GM12878 (cell line): ENCODE results near the gene CD207. TPM values are rescaled to one million over a fixed set of nuclear protein-coding genes. Genes with fewer than 3 reads are reported as not detected.

Source experiments
- ATAC-seq: fragments of 200-7000 bp; cut with Tn5 transposase; 3 replicates; pipeline ENCODE4 v1.9.1; 2020; ENCODE audit warnings: mild to moderate bottlenecking, moderate library complexity
- BruUV-seq: library from RNA; stranded (reverse); fragments of 400-500 nt; replicated peaks from 2 replicates; lab custom pipeline; 2021; lab: Mats Ljungman, UMichigan
- CTCF ChIA-PET: fragments of 300-600 bp; sonication (Branson Sonifier 250); formaldehyde crosslinking; extraction: SDS; loops from one replicate; lab custom pipeline; 2021; ENCODE audit warnings: inconsistent platforms; lab: Yijun Ruan, JAX
- POLR2A ChIA-PET: fragments of 350-600 bp; formaldehyde crosslinking; extraction: SDS; loops from one replicate; lab custom pipeline; 2021; ENCODE audit warnings: inconsistent platforms; lab: Charles Lee
- RAD21 ChIA-PET: fragments of 300-600 bp; sonication (Branson Sonifier 250); formaldehyde crosslinking; loops from one replicate; lab custom pipeline; 2023; ENCODE audit warnings: antibody characterized with exemption; ENCODE audit not compliant: unreplicated experiment; lab: Charles Lee
- SMC1A ChIA-PET: fragments of 300-600 bp; sonication (Branson Sonifier 250); formaldehyde crosslinking; loops from one replicate; lab custom pipeline; 2023; ENCODE audit not compliant: unreplicated experiment, uncharacterized antibody; lab: Charles Lee
- DNase-seq: peaks from one replicate; pipeline ENCODE4 v3.0.0-alpha.2; 2011; ENCODE audit warnings: low read depth, low spot score
- FAIRE-seq: peaks from 3 replicates; lab custom pipeline; 2011; peaks lifted over from hg19 to GRCh38; lab: Jason Lieb, UNC
- H2AFZ ChIP-seq: 2 replicates; pipeline ENCODE4 v1.6.0; 2011; ENCODE audit warnings: low read depth, low read length, control low read depth; ENCODE audit not compliant: control insufficient read depth
- H3K27ac ChIP-seq: 2 replicates; pipeline ENCODE4 v1.5.1; 2011; ENCODE audit warnings: control low read depth; ENCODE audit not compliant: control insufficient read depth, insufficient read depth
- H3K27me3 ChIP-seq, 2 experiments: replicated peaks in 1 of 2; 2 replicates each; pipeline versions ENCODE4 v1.6.0 to v1.6.1; 2011; ENCODE audit warnings: low read length in 1 of 2; ENCODE audit not compliant: control insufficient read depth in 2 of 2, insufficient read depth in 2 of 2
- H3K36me3 ChIP-seq, 2 experiments: 2 replicates each; pipeline ENCODE4 v1.5.1; 2011; ENCODE audit warnings: low read length in 1 of 2; ENCODE audit not compliant: control insufficient read depth in 2 of 2, insufficient read depth in 2 of 2
- H3K4me1 ChIP-seq: 2 replicates; pipeline ENCODE4 v1.6.1; 2011; ENCODE audit warnings: mild to moderate bottlenecking, low read length, moderate library complexity, mixed read lengths; ENCODE audit not compliant: control insufficient read depth, insufficient read depth
- H3K4me2 ChIP-seq: 2 replicates; pipeline ENCODE4 v1.6.0; 2011; ENCODE audit warnings: control low read depth; ENCODE audit not compliant: control insufficient read depth, insufficient read depth
- H3K4me3 ChIP-seq: fragments of 200-600 bp; sonication (generic); 2 replicates; pipeline ENCODE4 v1.5.1; 2016
- H3K79me2 ChIP-seq: 2 replicates; pipeline ENCODE4 v1.6.0; 2011; ENCODE audit warnings: low read length; ENCODE audit not compliant: control insufficient read depth, insufficient read depth
- H3K9ac ChIP-seq: 2 replicates; pipeline ENCODE4 v1.8.0; 2011; ENCODE audit warnings: low read length, control low read depth, mixed read lengths; ENCODE audit not compliant: control insufficient read depth, insufficient read depth
- H3K9me3 ChIP-seq: replicated peaks from 3 replicates; pipeline ENCODE4 v1.5.1; 2011; ENCODE audit warnings: mild to moderate bottlenecking, low read length; ENCODE audit not compliant: control insufficient read depth, insufficient read depth
- H4K20me1 ChIP-seq: 2 replicates; pipeline ENCODE4 v1.6.0; 2011; ENCODE audit not compliant: control insufficient read depth, insufficient read depth
- DPF2 ChIP-seq: fragments of 450-650 bp; IDR thresholded peaks from 2 replicates; pipeline ENCODE4 v1.6.1; 2017; ENCODE audit warnings: mild to moderate bottlenecking
- HSF1 ChIP-seq: fragments of 150-350 bp; IDR thresholded peaks from 2 replicates; pipeline ENCODE4 v1.6.1; 2014; ENCODE audit warnings: mild to moderate bottlenecking, low read depth, low read length
- IKZF1 ChIP-seq: fragments of 450-650 bp; conservative IDR thresholded peaks from 2 replicates; pipeline ENCODE4 v1.6.1; 2017; ENCODE audit warnings: antibody characterized with exemption, mild to moderate bottlenecking
- MEF2A ChIP-seq: IDR thresholded peaks from 2 replicates; pipeline ENCODE4 v1.6.1; 2011; ENCODE audit warnings: low read depth, mild to moderate bottlenecking, low read length, moderate library complexity; ENCODE audit not compliant: insufficient read depth
- NFYB ChIP-seq: IDR thresholded peaks from 2 replicates; pipeline ENCODE4 v1.6.1; 2011; ENCODE audit warnings: low read depth, mild to moderate bottlenecking, low read length, improper control_type of control experiment, moderate library complexity; ENCODE audit not compliant: insufficient read depth
- NKRF ChIP-seq: fragments of 450-650 bp; conservative IDR thresholded peaks from 2 replicates; pipeline ENCODE4 v1.6.1; 2017; ENCODE audit warnings: mild to moderate bottlenecking, moderate library complexity
- NR2C1 ChIP-seq: fragments of 450-650 bp; IDR thresholded peaks from 2 replicates; pipeline ENCODE4 v1.6.1; 2017; ENCODE audit warnings: antibody characterized with exemption, mild to moderate bottlenecking, moderate library complexity
- RBBP5 ChIP-seq: fragments of 200-600 bp; sonication (generic); conservative IDR thresholded peaks from 2 replicates; pipeline ENCODE4 v1.6.1; 2016
- RCOR1 ChIP-seq: conservative IDR thresholded peaks from 2 replicates; pipeline ENCODE4 v1.6.1; 2012; ENCODE audit warnings: low read depth, low read length, improper control_type of control experiment
- RUNX3 ChIP-seq: IDR thresholded peaks from 2 replicates; pipeline ENCODE4 v1.6.1; 2012; ENCODE audit warnings: low read length, inconsistent platforms
- SIX5 ChIP-seq: IDR thresholded peaks from 2 replicates; pipeline ENCODE4 v1.6.1; 2011; ENCODE audit warnings: mild to moderate bottlenecking, low read depth, low read length, moderate library complexity; ENCODE audit not compliant: severe bottlenecking
- ZBTB4 ChIP-seq: fragments of 450-650 bp; formaldehyde crosslinking; IDR thresholded peaks from 2 replicates; pipeline ENCODE4 v1.4.0; 2022; ENCODE audit warnings: mild to moderate bottlenecking, moderate library complexity
- ZNF207 ChIP-seq: fragments of 450-650 bp; IDR thresholded peaks from 2 replicates; pipeline ENCODE4 v1.6.1; 2014; ENCODE audit warnings: antibody characterized with exemption, mild to moderate bottlenecking, borderline replicate concordance
- ZNF274 ChIP-seq: IDR thresholded peaks from one replicate; pipeline ENCODE4 v1.8.0; 2011; ENCODE audit not compliant: insufficient read length, insufficient read depth
- ZNF622 ChIP-seq: fragments of 450-650 bp; IDR thresholded peaks from 2 replicates; pipeline ENCODE4 v1.6.1; 2017; ENCODE audit warnings: mild to moderate bottlenecking, inconsistent platforms
- ZZZ3 ChIP-seq: IDR thresholded peaks from 2 replicates; pipeline ENCODE4 v1.6.1; 2011; ENCODE audit warnings: low read depth; ENCODE audit not compliant: control insufficient read depth, insufficient read length
- WGBS: methylation state at CpG from one replicate; pipeline ENCODE4 v1.1.6; 2016; ENCODE audit warnings: low lambda C conversion rate; ENCODE audit not compliant: insufficient replicate concordance, insufficient coverage; ENCODE audit errors: missing lambda C conversion rate; 5-methylcytosine and 5-hydroxymethylcytosine counted together
- in situ Hi-C: fragments of 300-500 bp; cut with MboI; formaldehyde crosslinking; loops from 9 replicates; pipeline ENCODE4 v1.14.3; 2018; ENCODE audit warnings: mixed read lengths
- intact Hi-C: fragments of 100-400 bp; cut with micrococcal nuclease; formaldehyde crosslinking; loops from one replicate; pipeline ENCODE4 v1.14.2; 2022; ENCODE audit not compliant: unreplicated experiment
- polyA plus RNA-seq, 11 experiments: library from polyadenylated mRNA; depleted of rRNA in 4 of 11; unstranded in 6 of 11; stranded (reverse) in 5 of 11; fragments of >200 nt; fragmentation: Nextera tagmentation in 4 of 11; fragmentation: Illumina TruSeq in 1 of 11; extraction: Ambion mirVana in 4 of 11; extraction: Trizol in 1 of 11; gene quantifications; 1 replicate in 1 of 11; 2 replicates in 10 of 11; pipeline versions ENCODE4 v1.2.1 to v1.2.3, GENCODE V29; 2011 to 2016; ENCODE audit warnings: inconsistent platforms in 2 of 11, missing spikeins in 2 of 11, low read depth in 1 of 11
- total RNA-seq, 4 experiments: library from RNA; depleted of rRNA in 3 of 4; stranded (reverse); fragments of >200 nt in 3 of 4; fragmentation: Illumina TruSeq in 1 of 4; extraction: Trizol in 1 of 4; gene quantifications; 2 replicates each; pipeline versions ENCODE4 v1.2.1 to v1.2.3, GENCODE V29; 2013 to 2021

CD207 gene
- total and polyA plus RNA-seq, 10 of the 15 experiments (the other 5 are each of a cell fraction or from before 2014, with no cell fraction given): not detected

GRCh38 chr2:70795164-70795995, 40.2 kb downstream of the CD207 start:
- in situ Hi-C loops: no loop called here
- Histone ChIP-seq H3K79me2 (no peaks in the 10 kb centered on the region), H3K27me3 (peaks cover 2 to 3% of the 10 kb centered on the region in 2 experiments; a peak in 1 of 4 replicates), H3K9me3 (peaks cover 4% of the 10 kb centered on the region; the same call in 1 of the 3 replicates), H3K4me3 (no peak overlapping the region), H3K36me3 (no peaks in the 10 kb centered on the region), H3K4me2 (no peak overlapping the region), H3K4me1 (no peaks in the 10 kb centered on the region), H4K20me1 (no peaks in the 10 kb centered on the region), H3K27ac (no peak overlapping the region), H3K9ac (no peak overlapping the region), H2AFZ (no peak overlapping the region)
- ChIA-PET RAD21 (no interaction called here), POLR2A (no interaction called here), CTCF (no interaction called here), SMC1A (no interaction called here)
- DNase-seq: no peak
- no peak for ATAC-seq
- intact Hi-C loops: no loop called here
- FAIRE-seq: no peak
- WGBS: 23% methylated on average over 4 of the region's 4 CpGs
- no TSS peak for BruUV-seq
- no peak for TF ChIP-seq NR2C1
- no peak for TF ChIP-seq IKZF1
- no peak for TF ChIP-seq RBBP5
- no peak for TF ChIP-seq RUNX3
- TF ChIP-seq DPF2: no peak
- TF ChIP-seq NFYB: no peak
- TF ChIP-seq ZZZ3: no peak
- TF ChIP-seq NKRF: no peak
- TF ChIP-seq ZNF207: no peak
- no peak for TF ChIP-seq RCOR1
- no peak for TF ChIP-seq ZNF274
- TF ChIP-seq HSF1: no peak
- TF ChIP-seq MEF2A: no peak
- no peak for TF ChIP-seq ZBTB4 (CRISPR knock-in tag)
- no peak for TF ChIP-seq SIX5
- no peak for TF ChIP-seq ZNF622
